Thyroid gland (tissue), 4 donors: ENCODE data around the gene TSHZ2.

ENCODE experiments used
- POLR2A ChIP-seq, 2 donors: fragments of 450-650 bp; IDR thresholded peaks; one replicate each; pipeline ENCODE4 v1.6.1; 2017; ENCODE audit warnings: antibody characterized with exemption in 2 of 2, mild to moderate bottlenecking in 2 of 2, moderate library complexity in 1 of 2
- TF ChIP-seq, protein P1 (sequence below), 6 experiments: fragments of 200-600 bp in 3 of 6; fragments of 450-650 bp in 3 of 6; sonication (generic) in 3 of 6; IDR thresholded peaks; one replicate each; pipeline ENCODE4 v1.5.1; 2016 to 2019; ENCODE audit warnings: antibody characterized with exemption in 6 of 6, mild to moderate bottlenecking in 2 of 6, inconsistent platforms in 1 of 6, moderate library complexity in 1 of 6

DNA sequence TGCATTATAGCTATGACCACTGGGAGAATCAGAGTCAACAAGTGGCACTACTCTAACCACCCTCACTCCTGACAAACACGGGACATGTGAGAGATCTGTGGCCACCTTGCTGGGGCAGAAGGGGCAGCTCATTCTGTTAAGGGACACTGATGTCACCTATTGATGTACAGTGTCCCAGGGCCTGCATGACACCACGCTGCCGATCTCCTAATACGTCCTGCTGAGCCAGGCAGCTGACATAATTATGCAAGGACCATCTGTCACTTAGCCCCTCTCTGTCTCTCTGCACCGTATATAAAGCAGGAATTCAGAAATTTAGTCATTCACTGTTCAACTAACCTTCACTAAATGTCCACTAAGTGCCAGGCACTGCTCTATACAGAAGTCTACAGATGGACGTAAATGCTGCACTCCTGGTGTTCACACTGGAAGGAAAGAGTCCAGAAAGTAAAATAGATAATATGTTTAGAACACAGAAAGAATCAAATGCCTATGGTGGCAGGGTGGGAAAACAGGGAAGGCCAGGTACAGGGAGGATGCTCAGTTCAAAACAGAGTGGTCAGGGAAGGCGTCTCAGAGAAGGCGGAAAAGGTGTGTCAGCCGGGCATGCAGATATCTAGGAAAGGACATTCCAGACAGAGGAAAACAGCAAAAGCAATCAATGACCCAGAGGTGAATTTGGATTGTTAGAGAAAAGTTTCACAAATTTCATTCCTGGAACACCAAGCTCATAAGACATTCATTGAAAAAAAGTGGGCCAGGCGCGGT lies 447.7 kb downstream of the TSHZ2 start:
- TF ChIP-seq, protein P1, sequence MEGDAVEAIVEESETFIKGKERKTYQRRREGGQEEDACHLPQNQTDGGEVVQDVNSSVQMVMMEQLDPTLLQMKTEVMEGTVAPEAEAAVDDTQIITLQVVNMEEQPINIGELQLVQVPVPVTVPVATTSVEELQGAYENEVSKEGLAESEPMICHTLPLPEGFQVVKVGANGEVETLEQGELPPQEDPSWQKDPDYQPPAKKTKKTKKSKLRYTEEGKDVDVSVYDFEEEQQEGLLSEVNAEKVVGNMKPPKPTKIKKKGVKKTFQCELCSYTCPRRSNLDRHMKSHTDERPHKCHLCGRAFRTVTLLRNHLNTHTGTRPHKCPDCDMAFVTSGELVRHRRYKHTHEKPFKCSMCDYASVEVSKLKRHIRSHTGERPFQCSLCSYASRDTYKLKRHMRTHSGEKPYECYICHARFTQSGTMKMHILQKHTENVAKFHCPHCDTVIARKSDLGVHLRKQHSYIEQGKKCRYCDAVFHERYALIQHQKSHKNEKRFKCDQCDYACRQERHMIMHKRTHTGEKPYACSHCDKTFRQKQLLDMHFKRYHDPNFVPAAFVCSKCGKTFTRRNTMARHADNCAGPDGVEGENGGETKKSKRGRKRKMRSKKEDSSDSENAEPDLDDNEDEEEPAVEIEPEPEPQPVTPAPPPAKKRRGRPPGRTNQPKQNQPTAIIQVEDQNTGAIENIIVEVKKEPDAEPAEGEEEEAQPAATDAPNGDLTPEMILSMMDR (IDR thresholded peaks at IDR 0.05): no peak
- TF ChIP-seq POLR2A (IDR thresholded peaks at IDR 0.05): no peak
